Activated T-cell treated with anti-CD3 and anti-CD28 coated beads, Interleukin-2, amount 50 U/mL, for 72 hours (primary cell): Measurements from ENCODE around the gene SCGN. TPM values are rescaled to one million over a fixed set of nuclear protein-coding genes. Genes with fewer than 3 reads are reported as not detected.

Source experiments
- ATAC-seq, 2 donors: fragments of 150-1000 bp; cut with Tn5 transposase; replicated peaks in 1 of 2; 2 replicates each; pipeline ENCODE4 v1.10.0; 2021; ENCODE audit warnings: moderate library complexity in 2 of 2, mild to moderate bottlenecking in 1 of 2
- DNase-seq, 2 donors: peaks; one replicate each; pipeline ENCODE4 v3.0.0; 2021 to 2022; ENCODE audit warnings: mixed read lengths in 1 of 2
- H3K27ac Mint-ChIP-seq: one replicate; pipeline ENCODE4 v1.8.0; 2022; ENCODE audit warnings: mild to moderate bottlenecking, moderate library complexity, mixed read lengths
- H3K27me3 Mint-ChIP-seq: one replicate; pipeline ENCODE4 v1.8.0; 2022; ENCODE audit warnings: low read depth, mixed read lengths
- H3K36me3 Mint-ChIP-seq, 2 donors: one replicate each; pipeline ENCODE4 v1.8.0; 2022; ENCODE audit warnings: mixed read lengths in 2 of 2, mild to moderate bottlenecking in 1 of 2; ENCODE audit not compliant: insufficient read depth in 2 of 2
- H3K4me1 Mint-ChIP-seq: one replicate; pipeline ENCODE4 v1.8.0; 2022; ENCODE audit warnings: low read depth, mixed read lengths
- H3K4me3 Mint-ChIP-seq, 2 donors: one replicate each; pipeline ENCODE4 v1.8.0; 2022; ENCODE audit warnings: mild to moderate bottlenecking in 2 of 2, mixed read lengths in 2 of 2, moderate library complexity in 2 of 2
- H3K9me3 Mint-ChIP-seq, 2 donors: one replicate each; pipeline ENCODE4 v1.8.0; 2022; ENCODE audit warnings: mixed read lengths in 2 of 2
- total RNA-seq, 2 donors: library from RNA; stranded (reverse); gene quantifications; one replicate each; pipeline ENCODE4 v1.2.3, GENCODE V29; 2022

Gene SCGN
- total RNA-seq, 2 donors from 2014 or later: not detected

DNA sequence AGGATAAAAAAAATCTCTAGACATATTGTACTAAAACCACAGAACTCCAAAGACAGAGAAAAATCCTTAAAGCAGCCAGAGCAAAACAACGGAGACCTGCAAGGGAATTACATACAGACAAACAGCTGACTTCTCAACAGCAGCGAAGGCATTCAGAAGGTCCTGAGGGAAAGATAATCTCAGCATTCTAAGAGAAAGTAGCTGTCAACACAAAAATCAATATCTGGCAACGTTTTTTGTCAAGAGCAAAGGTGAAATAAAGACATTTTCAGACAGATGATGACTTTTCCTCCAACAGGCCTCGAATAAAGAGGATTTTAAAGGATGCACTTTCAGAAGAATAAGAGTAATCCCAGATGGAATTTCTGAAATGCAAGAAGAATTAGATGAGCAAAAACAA, 6.1 kb upstream of the SCGN start:
- Mint-ChIP-seq H3K9me3 (no peaks in the 10 kb centered on the region), H3K27me3 (peaks cover 70% of the 10 kb centered on the region), H3K27ac (no peak overlapping the region), H3K4me1 (no peaks in the 10 kb centered on the region), H3K36me3 (no peaks in the 10 kb centered on the region), H3K4me3 (no peak overlapping the region)
- DNase-seq (no peak), ATAC-seq (no peak)

DNA sequence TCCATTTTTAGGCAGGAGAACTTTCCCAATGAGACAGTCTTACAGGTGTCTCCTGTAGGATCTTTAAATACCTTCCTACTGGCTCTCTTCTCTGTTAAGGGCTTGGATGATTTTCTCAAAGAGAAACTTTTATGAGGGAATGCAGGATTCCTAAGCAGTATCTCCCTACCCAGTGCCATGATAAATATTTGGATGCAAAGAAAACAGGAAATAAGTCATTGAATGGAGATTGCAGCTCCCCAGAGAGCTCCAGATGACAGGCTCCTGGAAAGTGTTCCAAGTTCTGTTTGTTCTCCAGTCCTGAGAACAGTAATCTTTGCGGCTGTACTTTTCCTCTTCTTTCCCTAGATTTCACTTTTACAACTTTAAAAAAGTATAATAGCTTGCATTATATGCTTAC, 2.4 kb upstream of the SCGN start:
- Mint-ChIP-seq H3K4me1 (no peaks in the 10 kb centered on the region), H3K27me3 (peaks cover 65% of the 10 kb centered on the region), H3K4me3 (no peak overlapping the region), H3K36me3 (no peaks in the 10 kb centered on the region), H3K27ac (no peak overlapping the region), H3K9me3 (peaks cover 0 to 1% of the 10 kb centered on the region in 2 donors)
- ATAC-seq (no peak), DNase-seq (no peak)

DNA sequence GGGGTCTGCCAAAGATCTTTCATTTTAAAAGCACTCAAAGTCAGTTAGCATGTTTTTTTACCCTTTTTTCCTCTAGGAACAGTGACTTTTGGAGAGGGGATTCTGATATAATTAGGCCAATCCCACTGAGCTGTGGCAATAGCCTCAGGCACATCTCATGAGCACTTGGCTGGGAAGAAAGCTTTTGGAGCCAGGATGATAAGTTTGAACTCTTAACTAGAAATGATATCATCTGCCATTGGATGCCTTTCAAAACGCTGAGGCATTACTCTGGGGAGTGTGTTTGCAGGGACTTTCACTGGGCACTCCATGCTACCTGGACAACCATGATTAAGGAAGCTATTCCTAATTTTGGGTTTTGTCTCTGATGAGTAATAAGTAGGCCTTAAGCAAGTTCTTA, 3.7 kb downstream of the SCGN start:
- Mint-ChIP-seq H3K36me3 (no peaks in the 10 kb centered on the region), H3K4me3 (no peak overlapping the region), H3K27me3 (peaks cover 42% of the 10 kb centered on the region), H3K4me1 (peaks cover 6% of the 10 kb centered on the region), H3K27ac (no peak overlapping the region), H3K9me3 (peaks cover 0 to 1% of the 10 kb centered on the region in 2 donors)
- DNase-seq (no peak), ATAC-seq (no peak)

DNA sequence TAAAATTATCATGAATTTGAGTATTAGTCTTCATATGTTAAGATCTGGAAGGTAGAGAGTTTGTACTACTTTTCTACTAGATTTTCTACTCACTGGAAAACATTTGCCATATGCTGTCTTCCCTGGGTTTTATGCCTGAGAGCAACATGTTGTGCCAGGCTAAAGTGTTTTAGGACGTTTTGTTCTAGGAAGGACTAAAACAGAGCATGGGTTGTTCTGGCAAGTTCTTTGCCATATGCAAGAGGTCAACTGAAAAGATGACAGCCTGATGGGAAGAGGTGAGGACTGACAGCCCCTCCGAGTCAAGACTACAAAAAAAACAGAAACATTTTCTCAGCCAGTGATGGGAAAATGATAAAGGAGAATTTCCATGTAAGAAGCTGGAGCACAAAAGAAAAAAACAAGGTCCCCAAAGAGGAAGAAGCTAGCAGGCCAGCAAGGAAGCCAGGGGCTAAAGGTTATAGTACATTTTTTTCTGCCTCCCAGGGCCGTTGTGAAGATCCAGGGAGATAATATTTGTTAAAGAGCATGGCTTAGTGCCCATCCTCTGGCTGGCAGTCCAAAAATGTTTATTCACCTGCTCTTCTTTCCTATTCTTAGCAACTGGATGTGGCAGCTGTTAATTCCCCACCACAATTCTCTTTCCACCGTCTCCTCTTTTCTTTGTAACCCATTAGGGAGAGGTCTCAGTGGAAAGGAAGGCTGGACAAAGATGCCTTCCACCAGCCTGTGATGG, 7.8 kb downstream of the SCGN start:
- no peak overlapping the region for H3K4me3 Mint-ChIP-seq
- H3K9me3 Mint-ChIP-seq: no peaks in the 10 kb centered on the region
- H3K4me1 Mint-ChIP-seq: peaks cover 16% of the 10 kb centered on the region
- H3K27ac Mint-ChIP-seq: no peak overlapping the region
- ATAC-seq (no peak), DNase-seq (no peak)
- H3K27me3 Mint-ChIP-seq: peaks cover 26% of the 10 kb centered on the region
- no peaks in the 10 kb centered on the region for H3K36me3 Mint-ChIP-seq

DNA sequence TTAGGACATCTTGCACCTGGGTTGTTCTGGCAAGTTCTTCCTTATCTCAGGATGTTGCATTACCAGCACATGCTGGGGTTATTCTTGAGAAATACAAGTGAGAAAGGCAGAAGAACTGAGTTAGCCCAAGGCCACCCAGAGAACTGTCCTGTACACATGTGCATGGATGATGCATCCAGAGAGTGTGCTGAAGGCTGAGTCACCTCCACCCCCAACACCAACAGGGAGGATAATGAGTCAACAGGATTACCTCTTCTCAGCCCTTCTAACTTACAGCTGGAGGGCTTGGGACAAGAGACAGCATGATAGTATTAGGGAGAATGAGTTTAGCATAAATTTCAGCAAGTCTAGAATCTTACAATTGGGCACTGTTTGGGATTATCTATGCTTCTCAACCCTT, 8.5 kb downstream of the SCGN start:
- no peak overlapping the region for H3K4me3 Mint-ChIP-seq

DNA sequence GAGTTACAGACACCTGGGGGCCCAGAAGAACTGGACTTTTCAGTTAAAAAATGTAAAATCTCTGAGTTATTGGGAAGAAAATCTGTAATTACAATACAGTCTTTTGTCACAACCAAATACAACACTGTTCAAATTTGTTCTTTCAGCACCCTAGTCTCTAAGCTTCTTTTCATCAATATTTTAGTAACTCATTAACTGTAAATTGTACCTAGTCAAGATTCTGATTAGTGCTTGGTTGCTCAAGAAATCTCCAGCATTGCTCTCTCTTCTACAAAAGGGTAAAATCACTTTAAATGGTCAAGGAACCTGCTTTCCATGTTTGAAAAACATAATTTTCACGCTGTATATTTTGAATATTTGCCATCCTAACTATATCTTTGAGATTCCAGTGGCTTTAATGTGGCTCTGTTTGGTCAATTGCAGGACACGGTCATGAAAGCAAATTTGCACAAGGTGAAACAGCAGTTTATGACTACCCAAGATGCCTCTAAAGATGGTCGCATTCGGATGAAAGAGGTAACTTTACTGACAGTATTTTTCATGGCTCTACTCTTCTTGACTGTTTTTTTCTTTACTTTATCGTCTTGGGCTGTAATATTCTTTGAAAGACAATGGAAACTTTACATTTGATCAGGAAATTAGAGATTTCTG, 9.2 kb downstream of the SCGN start:
- peaks cover 26% of the 10 kb centered on the region for H3K27me3 Mint-ChIP-seq
- DNase-seq (no peak), ATAC-seq (no peak)
- H3K27ac Mint-ChIP-seq: no peak overlapping the region
- no peaks in the 10 kb centered on the region for H3K36me3 Mint-ChIP-seq
- no peaks in the 10 kb centered on the region for H3K9me3 Mint-ChIP-seq
- H3K4me1 Mint-ChIP-seq: peaks cover 16% of the 10 kb centered on the region
- no peak overlapping the region for H3K4me3 Mint-ChIP-seq

More for the DNA sequence above, 8.5 kb downstream of the SCGN start:
- peak; percentile 100 for ATAC-seq
- Mint-ChIP-seq H3K4me1 (peaks cover 16% of the 10 kb centered on the region), H3K36me3 (no peaks in the 10 kb centered on the region), H3K27ac (no peak overlapping the region), H3K27me3 (peaks cover 26% of the 10 kb centered on the region), H3K9me3 (no peaks in the 10 kb centered on the region)
- DNase-seq: peak; percentile 48 to 67

DNA sequence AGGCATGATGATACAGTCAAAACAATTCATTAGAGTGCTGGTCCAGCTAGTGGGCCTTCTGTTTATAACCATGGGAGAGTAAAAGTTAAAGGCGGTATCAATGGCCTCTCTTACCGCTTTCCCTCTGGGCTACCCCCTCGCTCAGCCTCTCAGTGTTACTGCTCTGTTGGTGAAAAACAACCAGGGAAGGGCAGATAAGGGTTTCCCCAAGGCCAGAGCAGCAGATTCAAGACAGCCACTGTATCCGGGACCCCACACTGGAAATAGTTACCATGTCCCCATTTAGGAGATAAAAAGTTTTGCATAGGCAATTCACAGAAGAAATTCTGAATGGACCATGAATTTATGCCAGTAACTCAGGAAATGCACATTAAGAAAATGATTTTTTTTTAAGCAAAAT, 13.4 kb downstream of the SCGN start:
- Mint-ChIP-seq H3K9me3 (no peaks in the 10 kb centered on the region), H3K27ac (no peak overlapping the region), H3K36me3 (no peaks in the 10 kb centered on the region), H3K4me3 (no peak overlapping the region), H3K27me3 (peaks cover 24% of the 10 kb centered on the region), H3K4me1 (peaks cover 13% of the 10 kb centered on the region)
- DNase-seq: no peak
- no peak for ATAC-seq

DNA sequence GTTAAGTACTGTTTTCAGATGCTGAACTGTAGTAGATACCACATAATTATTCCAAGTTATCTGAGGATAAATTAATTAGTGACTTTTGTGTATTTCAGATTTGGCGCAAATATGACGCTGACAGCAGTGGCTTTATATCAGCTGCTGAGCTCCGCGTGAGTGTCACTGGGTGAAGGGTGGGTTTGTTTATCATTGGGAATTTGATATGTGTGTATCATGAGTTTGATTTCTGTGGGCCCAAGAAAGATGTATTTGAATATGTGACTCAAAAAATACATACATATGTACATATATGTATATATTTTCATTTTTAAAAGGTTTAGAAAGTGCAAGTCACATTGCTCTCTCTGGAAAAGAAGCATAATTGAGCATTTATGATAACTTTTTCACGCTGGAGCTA, 17.4 kb downstream of the SCGN start:
- DNase-seq (no peak), ATAC-seq (no peak)
- Mint-ChIP-seq H3K27ac (no peak overlapping the region), H3K27me3 (peaks cover 35% of the 10 kb centered on the region), H3K4me3 (no peak overlapping the region), H3K9me3 (no peaks in the 10 kb centered on the region), H3K36me3 (no peaks in the 10 kb centered on the region), H3K4me1 (peaks cover 7% of the 10 kb centered on the region)

DNA sequence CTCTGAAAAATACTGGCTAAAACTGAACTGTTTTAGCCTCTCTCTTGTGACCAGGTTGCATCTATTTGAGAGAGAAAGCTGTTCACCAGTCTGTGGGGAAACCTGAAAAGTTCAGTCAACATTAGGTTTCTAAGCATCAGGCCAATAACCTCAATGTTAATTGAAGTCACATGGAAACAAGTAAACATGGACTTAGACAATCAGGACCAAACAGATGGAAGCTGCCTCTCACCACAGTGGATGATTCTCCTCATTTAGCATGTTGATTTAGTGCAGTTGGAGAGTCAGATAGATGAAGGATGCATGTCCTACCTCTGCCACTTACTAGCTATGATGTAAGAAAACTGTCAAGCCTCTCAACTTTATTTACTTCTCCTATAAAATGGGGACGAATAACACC, 18.2 kb downstream of the SCGN start:
- Mint-ChIP-seq H3K9me3 (no peaks in the 10 kb centered on the region), H3K4me1 (peaks cover 7% of the 10 kb centered on the region), H3K36me3 (no peaks in the 10 kb centered on the region), H3K4me3 (no peak overlapping the region), H3K27me3 (peaks cover 29% of the 10 kb centered on the region), H3K27ac (no peak overlapping the region)
- DNase-seq (no peak), ATAC-seq (no peak)

DNA sequence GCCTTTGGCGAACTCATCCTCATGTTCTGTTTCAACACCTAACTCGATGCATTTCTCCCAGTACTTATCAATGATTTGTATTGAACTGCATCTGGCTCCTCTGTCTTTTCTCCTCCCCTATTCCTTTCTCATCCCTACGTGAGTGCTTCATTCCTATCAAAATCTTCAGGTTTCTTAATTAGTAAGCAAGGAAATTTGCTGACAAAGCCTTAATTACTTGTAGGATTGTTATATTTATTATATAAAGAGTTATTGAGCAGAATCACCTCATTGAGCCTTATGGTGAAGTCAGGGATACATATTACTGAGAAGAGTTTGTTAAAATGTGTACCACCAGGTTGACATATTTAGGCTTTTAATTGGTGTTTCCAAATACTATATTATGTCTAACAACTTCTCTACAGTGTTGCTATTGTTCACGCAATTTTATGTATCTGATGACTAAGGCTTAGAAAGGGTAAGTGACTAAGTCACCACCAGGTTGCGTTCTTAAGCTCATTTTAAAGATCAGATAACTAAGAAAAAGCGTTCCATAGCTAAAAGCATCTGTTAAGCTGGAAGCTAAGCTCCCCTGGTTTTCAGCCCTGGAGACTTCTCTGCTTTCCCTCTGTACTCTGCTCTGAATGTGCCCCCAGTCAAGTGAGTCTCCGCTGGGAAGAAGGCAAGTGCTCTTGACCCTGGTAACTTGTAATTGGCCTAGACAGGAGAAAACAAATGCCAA, 18.9 kb downstream of the SCGN start:
- DNase-seq: no peak
- peaks cover 7% of the 10 kb centered on the region for H3K4me1 Mint-ChIP-seq
- no peak overlapping the region for H3K4me3 Mint-ChIP-seq
- ATAC-seq: no peak
- peaks cover 29% of the 10 kb centered on the region for H3K27me3 Mint-ChIP-seq
- no peaks in the 10 kb centered on the region for H3K36me3 Mint-ChIP-seq
- H3K9me3 Mint-ChIP-seq: no peaks in the 10 kb centered on the region
- H3K27ac Mint-ChIP-seq: no peak overlapping the region

DNA sequence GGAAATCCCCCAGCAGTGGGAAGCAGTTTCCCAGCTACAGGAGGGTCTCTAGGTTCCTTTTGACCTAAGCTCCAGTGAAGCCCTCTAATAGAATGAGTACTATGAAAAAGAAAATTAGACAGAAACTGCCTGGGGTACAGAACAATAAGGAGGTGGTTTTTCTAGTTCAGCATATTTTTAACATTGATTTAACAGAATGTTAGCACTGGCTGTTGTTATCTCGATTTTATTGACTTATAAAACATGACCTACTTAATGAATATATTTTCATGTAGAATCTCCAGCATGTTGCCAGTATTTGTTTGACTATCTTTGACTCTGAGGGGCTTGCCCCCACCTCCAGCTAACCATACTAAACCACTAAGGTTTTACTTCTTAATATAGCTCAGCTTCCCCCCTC, 19.6 kb downstream of the SCGN start:
- no peak for DNase-seq
- Mint-ChIP-seq H3K36me3 (no peaks in the 10 kb centered on the region), H3K4me3 (no peak overlapping the region), H3K9me3 (no peaks in the 10 kb centered on the region), H3K27ac (no peak overlapping the region), H3K4me1 (peaks cover 7% of the 10 kb centered on the region), H3K27me3 (peaks cover 29% of the 10 kb centered on the region)
- ATAC-seq: no peak

DNA sequence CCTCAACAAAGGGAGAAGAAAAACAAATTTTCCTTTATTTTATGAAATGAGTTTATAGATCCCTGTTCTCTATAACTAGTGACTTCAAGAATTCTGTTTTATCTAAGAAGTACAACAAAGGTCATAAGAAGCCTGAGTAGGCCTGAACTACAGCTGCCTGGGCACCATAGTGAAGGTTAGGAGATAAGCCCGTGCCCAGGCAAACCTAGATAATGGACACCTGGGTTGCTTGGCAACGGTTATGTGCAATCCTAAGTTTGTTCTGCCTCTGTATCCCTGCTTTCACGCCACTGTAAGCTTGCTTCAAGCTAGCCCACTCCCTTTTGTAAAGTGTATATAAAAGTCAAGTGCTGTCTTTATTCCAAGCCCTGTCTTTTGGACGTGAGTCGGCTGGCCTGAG, 23.2 kb downstream of the SCGN start:
- no peaks in the 10 kb centered on the region for H3K36me3 Mint-ChIP-seq
- H3K27ac Mint-ChIP-seq: no peak overlapping the region
- H3K27me3 Mint-ChIP-seq: peaks cover 34% of the 10 kb centered on the region
- H3K9me3 Mint-ChIP-seq: no peaks in the 10 kb centered on the region
- ATAC-seq: no peak
- H3K4me1 Mint-ChIP-seq: peaks cover 7% of the 10 kb centered on the region
- no peak for DNase-seq
- H3K4me3 Mint-ChIP-seq: no peak overlapping the region

DNA sequence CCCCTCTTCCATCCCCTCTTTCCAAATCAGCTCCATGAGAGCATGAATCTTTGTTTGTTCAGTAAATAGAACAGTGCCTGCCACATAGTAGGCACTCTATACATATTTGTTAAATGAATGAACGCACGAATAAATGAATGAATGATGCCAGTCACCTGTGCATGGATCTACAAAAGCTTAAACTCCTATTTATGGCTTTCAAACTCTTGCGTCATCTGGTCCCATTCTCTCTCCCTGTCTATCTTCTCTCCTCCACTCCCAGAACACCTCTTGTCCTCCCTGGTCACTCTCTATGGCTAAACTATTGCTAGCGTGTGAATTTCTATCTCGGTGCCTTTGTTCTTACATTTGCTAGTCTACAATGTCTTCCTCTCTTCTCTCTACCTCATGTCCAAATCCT, 24.8 kb downstream of the SCGN start:
- H3K27ac Mint-ChIP-seq: no peak overlapping the region
- ATAC-seq (no peak), DNase-seq (no peak)
- no peaks in the 10 kb centered on the region for H3K4me1 Mint-ChIP-seq
- no peak overlapping the region for H3K4me3 Mint-ChIP-seq
- H3K36me3 Mint-ChIP-seq: no peaks in the 10 kb centered on the region
- H3K9me3 Mint-ChIP-seq: no peaks in the 10 kb centered on the region
- peaks cover 40% of the 10 kb centered on the region for H3K27me3 Mint-ChIP-seq
